Calu3 (cell line): Measurements from ENCODE around the gene ASB6. TPM values are rescaled to one million over a fixed set of nuclear protein-coding genes. Genes with fewer than 3 reads are reported as not detected.

ENCODE experiments used
- BruUV-seq: library from RNA; stranded (reverse); fragments of 400-500 nt; replicated peaks from 2 replicates; lab custom pipeline; 2021; lab: Mats Ljungman, UMichigan
- CTCF ChIA-PET: fragments of 300-600 bp; sonication (Branson Sonifier 250); formaldehyde crosslinking; loops from one replicate; lab custom pipeline; 2022; ENCODE audit warnings: antibody characterized with exemption; lab: Charles Lee
- DNase-seq: peaks from one replicate; pipeline ENCODE4 v3.0.0; 2022
- H3K27ac Mint-ChIP-seq: one replicate; pipeline ENCODE4 v1.8.0; 2022; ENCODE audit warnings: mixed read lengths; ENCODE audit not compliant: unreplicated experiment
- H3K27me3 Mint-ChIP-seq: one replicate; pipeline ENCODE4 v1.8.0; 2022; ENCODE audit warnings: mixed read lengths; ENCODE audit not compliant: unreplicated experiment
- H3K36me3 Mint-ChIP-seq: one replicate; pipeline ENCODE4 v1.8.0; 2022; ENCODE audit warnings: mild to moderate bottlenecking, moderate library complexity, mixed read lengths; ENCODE audit not compliant: insufficient read depth, unreplicated experiment
- H3K4me1 Mint-ChIP-seq: one replicate; pipeline ENCODE4 v1.8.0; 2022; ENCODE audit warnings: mild to moderate bottlenecking, low read depth, mixed read lengths; ENCODE audit not compliant: unreplicated experiment
- H3K4me3 Mint-ChIP-seq: one replicate; pipeline ENCODE4 v1.8.0; 2022; ENCODE audit warnings: mild to moderate bottlenecking, low read depth, moderate library complexity, mixed read lengths; ENCODE audit not compliant: unreplicated experiment
- H3K9me3 Mint-ChIP-seq: one replicate; pipeline ENCODE4 v1.8.0; 2022; ENCODE audit warnings: low read depth, mixed read lengths; ENCODE audit not compliant: unreplicated experiment
- intact Hi-C: fragments of 100-400 bp; cut with micrococcal nuclease; formaldehyde crosslinking; loops from one replicate; pipeline ENCODE4 v1.10.0; 2022; ENCODE audit not compliant: unreplicated experiment
- total RNA-seq: library from RNA; stranded (reverse); gene quantifications from 2 replicates; pipeline ENCODE4 v1.2.3, GENCODE V29; 2022
- TF ChIP-seq, protein P1 (sequence below): fragments of 200-600 bp; IDR thresholded peaks from one replicate; pipeline ENCODE4 v1.8.0; 2022; ENCODE audit warnings: antibody characterized with exemption; ENCODE audit not compliant: unreplicated experiment

The ASB6 gene
- total RNA-seq, 1 experiment from 2014 or later, result 15.5 TPM

DNA sequence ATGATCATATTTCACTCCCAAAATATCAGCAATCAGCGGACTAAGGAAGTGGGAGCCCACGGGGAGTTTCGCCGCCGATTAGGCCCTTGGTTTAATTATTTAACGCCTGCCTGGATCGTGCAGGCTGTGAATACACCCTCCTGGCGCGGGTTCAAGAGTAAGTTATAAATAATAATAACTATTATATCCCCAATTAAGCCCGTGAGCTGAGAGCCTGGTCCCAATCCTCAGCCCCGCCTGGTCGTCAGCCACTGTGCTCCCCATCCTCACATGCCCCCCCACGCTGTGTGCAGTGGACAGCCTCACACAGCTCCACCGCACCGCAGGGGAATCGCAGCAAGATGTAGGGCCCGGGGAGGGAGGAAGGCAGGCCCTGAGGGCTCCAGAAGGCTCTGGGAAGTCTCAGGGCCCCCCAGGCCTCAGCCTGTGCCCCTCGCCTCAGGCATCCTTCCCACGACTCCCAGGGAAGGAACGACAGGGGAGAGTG lies 12.6 kb upstream of the ASB6 start:
- Mint-ChIP-seq H3K4me1 (peaks cover 7% of the 10 kb centered on the region), H3K27me3 (peaks cover 12% of the 10 kb centered on the region), H3K4me3 (no peak overlapping the region), H3K36me3 (no peaks in the 10 kb centered on the region), H3K27ac (no peak overlapping the region), H3K9me3 (no peaks in the 10 kb centered on the region)
- CTCF ChIA-PET, result no interaction called here
- TF ChIP-seq, protein P1, sequence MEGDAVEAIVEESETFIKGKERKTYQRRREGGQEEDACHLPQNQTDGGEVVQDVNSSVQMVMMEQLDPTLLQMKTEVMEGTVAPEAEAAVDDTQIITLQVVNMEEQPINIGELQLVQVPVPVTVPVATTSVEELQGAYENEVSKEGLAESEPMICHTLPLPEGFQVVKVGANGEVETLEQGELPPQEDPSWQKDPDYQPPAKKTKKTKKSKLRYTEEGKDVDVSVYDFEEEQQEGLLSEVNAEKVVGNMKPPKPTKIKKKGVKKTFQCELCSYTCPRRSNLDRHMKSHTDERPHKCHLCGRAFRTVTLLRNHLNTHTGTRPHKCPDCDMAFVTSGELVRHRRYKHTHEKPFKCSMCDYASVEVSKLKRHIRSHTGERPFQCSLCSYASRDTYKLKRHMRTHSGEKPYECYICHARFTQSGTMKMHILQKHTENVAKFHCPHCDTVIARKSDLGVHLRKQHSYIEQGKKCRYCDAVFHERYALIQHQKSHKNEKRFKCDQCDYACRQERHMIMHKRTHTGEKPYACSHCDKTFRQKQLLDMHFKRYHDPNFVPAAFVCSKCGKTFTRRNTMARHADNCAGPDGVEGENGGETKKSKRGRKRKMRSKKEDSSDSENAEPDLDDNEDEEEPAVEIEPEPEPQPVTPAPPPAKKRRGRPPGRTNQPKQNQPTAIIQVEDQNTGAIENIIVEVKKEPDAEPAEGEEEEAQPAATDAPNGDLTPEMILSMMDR, result no peak
- intact Hi-C loops, result no loop called here
- no TSS peak for BruUV-seq
- no peak for DNase-seq

DNA sequence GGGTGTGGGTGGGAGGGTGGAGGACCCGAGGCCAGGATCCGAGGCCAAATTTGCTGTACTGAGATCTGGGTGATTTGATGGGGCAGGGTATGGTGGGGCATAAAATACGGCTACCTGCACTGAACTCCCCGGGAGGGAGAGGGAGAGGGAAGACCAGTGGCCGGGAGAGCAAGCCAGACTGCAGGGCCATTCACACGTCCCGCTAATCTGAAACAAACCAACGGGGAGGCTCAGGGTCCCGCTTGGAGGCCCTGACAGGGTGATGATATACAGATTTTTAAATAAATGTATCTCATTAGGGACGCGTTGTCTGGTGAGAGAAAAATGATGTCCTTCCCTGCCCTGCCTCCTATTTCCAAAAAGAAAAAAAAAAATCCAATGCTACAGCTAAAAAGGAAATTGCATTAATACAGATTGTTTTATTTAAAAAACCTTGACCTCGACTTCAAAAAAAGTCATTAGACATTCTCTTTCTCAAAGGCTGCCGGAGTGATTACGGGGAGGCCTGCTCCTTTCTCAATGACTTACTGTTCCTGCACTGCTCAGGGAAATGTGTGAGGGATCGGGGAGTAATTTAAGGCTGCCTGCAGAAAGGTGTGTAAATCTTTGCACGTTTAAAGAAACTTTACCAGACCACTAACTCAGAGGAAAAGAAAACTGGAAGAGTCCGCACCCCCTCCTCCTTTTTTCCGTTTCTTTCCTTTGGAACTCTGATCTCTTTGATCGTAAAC lies 12.0 kb upstream of the ASB6 start:
- no TSS peak for BruUV-seq
- H3K9me3 Mint-ChIP-seq, result no peaks in the 10 kb centered on the region
- no peak for DNase-seq
- no peak overlapping the region for H3K27ac Mint-ChIP-seq
- intact Hi-C loops, result no loop called here
- no peaks in the 10 kb centered on the region for H3K36me3 Mint-ChIP-seq
- TF ChIP-seq, protein P1, result no peak
- H3K4me3 Mint-ChIP-seq, result no peak overlapping the region
- CTCF ChIA-PET, result no interaction called here
- H3K4me1 Mint-ChIP-seq, result peaks cover 7% of the 10 kb centered on the region
- H3K27me3 Mint-ChIP-seq, result peaks cover 12% of the 10 kb centered on the region

DNA sequence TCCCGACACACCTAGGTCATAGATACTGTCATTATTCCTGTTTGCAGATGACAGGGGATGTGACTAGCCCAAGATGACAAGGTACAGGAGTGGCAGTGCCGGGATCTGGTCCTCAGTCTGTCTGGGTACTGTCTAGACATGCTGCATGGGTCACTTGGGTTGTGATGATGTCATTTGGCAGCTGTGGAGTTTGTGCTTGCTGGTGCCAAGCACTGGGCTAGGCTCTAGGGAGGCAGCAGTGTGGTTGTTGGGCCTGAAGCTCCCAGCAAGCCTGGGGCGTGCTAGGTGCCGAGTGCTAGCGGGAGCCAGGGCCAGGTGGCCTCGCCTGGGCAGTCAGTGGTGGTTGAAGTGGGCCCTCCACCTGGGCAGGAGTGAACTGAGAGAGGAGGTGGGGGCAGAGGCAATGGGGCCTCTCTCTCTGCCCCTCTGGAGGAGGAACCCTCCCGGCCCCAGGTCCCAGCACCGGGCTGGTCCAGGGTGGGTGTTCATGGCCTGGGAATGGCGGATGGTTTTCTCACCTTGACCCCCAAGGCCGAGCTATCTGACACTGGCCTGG lies 8.8 kb upstream of the ASB6 start:
- peaks cover 2% of the 10 kb centered on the region for H3K4me1 Mint-ChIP-seq
- peaks cover 18% of the 10 kb centered on the region for H3K27me3 Mint-ChIP-seq
- no peak overlapping the region for H3K4me3 Mint-ChIP-seq
- no peak for DNase-seq
- intact Hi-C loops, result no loop called here
- CTCF ChIA-PET, result no interaction called here
- BruUV-seq, result no TSS peak
- H3K36me3 Mint-ChIP-seq, result no peaks in the 10 kb centered on the region
- no peak overlapping the region for H3K27ac Mint-ChIP-seq
- TF ChIP-seq, protein P1, result no peak
- no peaks in the 10 kb centered on the region for H3K9me3 Mint-ChIP-seq

DNA sequence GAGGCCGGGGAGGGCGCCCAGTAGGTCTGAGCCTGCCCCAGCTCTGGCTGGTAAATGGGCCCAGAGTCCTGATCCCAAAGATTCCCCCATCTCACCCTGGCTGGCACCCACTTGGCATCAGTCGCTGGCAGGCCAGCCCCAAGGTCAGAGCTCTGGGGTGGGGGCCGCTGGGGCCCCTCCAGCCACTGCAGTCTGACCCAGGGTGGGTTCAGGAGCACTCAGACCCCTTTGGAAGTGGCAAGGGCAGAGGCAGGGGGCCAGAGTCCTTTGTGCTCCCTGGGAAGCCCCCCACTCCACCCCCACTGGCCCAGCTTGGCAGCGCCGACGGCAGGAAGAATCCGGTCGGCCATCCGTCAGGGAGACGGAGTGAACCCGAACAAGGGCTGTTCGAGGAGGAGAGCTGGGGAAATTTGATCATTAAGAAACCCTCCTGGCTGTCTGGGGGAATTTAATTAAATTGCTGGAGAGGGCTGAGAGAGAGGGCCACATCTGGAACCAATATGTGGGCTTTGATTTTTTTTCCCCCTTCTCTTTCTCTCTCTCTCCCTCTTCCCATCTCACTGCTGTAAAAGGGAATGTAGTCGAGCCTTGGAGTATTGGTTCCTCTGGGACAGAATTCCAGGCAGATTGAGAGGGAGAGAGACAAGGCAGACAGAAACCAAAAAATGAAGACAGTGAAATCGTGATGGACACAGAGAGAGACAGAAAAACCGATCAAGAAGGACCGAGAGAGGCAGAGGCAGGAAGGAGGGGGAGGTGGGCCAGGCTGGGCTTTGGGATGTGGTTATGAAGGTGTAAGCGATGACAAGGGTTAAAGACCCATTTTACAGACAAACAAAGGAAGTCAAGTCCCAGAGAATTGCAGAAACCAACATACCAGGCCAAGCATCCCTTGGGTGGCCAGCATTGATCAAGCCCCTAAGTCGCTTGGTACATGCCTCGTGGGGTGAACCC lies 8.1 kb upstream of the ASB6 start:
- TF ChIP-seq, protein P1, result no peak
- Mint-ChIP-seq H3K4me1 (no peaks in the 10 kb centered on the region), H3K27ac (no peak overlapping the region), H3K36me3 (no peaks in the 10 kb centered on the region), H3K4me3 (no peak overlapping the region), H3K9me3 (no peaks in the 10 kb centered on the region), H3K27me3 (peaks cover 14% of the 10 kb centered on the region)
- DNase-seq, result no peak
- CTCF ChIA-PET, result no interaction called here
- no TSS peak for BruUV-seq
- intact Hi-C loops, result no loop called here
